ENCODE measurements around the gene VIPR1.

VIPR1 gene

DNA sequence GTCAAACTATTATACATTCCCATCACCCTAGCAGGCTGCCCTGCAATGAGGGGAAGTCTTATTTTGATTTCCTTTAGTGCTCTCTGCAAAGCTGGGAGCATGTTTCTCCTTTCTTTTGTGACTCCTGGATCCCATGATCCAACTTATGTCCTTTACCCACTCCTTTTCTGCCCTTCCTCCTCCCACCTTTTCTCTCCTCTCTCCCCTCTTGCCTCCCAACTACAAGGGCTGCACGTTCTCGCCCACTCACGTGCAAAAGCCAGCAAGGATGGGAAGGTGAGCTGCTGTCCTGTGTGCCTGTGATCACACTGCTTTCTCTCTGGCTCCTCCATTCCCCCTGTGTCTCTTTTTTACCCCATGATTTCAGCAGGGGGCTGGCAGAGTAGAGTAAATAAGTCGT lies 6.1 kb downstream of the VIPR1 start:
- TF ChIP-seq, protein P1, sequence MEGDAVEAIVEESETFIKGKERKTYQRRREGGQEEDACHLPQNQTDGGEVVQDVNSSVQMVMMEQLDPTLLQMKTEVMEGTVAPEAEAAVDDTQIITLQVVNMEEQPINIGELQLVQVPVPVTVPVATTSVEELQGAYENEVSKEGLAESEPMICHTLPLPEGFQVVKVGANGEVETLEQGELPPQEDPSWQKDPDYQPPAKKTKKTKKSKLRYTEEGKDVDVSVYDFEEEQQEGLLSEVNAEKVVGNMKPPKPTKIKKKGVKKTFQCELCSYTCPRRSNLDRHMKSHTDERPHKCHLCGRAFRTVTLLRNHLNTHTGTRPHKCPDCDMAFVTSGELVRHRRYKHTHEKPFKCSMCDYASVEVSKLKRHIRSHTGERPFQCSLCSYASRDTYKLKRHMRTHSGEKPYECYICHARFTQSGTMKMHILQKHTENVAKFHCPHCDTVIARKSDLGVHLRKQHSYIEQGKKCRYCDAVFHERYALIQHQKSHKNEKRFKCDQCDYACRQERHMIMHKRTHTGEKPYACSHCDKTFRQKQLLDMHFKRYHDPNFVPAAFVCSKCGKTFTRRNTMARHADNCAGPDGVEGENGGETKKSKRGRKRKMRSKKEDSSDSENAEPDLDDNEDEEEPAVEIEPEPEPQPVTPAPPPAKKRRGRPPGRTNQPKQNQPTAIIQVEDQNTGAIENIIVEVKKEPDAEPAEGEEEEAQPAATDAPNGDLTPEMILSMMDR (IDR thresholded peaks at IDR 0.05; ENCODE audit: insufficient read depth, low read length), result no peak
- no peak for TF ChIP-seq POLR2AphosphoS5 (IDR thresholded peaks at IDR 0.05; ENCODE audit: low read depth)
- TF ChIP-seq, protein P2, sequence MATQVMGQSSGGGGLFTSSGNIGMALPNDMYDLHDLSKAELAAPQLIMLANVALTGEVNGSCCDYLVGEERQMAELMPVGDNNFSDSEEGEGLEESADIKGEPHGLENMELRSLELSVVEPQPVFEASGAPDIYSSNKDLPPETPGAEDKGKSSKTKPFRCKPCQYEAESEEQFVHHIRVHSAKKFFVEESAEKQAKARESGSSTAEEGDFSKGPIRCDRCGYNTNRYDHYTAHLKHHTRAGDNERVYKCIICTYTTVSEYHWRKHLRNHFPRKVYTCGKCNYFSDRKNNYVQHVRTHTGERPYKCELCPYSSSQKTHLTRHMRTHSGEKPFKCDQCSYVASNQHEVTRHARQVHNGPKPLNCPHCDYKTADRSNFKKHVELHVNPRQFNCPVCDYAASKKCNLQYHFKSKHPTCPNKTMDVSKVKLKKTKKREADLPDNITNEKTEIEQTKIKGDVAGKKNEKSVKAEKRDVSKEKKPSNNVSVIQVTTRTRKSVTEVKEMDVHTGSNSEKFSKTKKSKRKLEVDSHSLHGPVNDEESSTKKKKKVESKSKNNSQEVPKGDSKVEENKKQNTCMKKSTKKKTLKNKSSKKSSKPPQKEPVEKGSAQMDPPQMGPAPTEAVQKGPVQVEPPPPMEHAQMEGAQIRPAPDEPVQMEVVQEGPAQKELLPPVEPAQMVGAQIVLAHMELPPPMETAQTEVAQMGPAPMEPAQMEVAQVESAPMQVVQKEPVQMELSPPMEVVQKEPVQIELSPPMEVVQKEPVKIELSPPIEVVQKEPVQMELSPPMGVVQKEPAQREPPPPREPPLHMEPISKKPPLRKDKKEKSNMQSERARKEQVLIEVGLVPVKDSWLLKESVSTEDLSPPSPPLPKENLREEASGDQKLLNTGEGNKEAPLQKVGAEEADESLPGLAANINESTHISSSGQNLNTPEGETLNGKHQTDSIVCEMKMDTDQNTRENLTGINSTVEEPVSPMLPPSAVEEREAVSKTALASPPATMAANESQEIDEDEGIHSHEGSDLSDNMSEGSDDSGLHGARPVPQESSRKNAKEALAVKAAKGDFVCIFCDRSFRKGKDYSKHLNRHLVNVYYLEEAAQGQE (IDR thresholded peaks at IDR 0.05; ENCODE audit: insufficient replicate concordance, low read depth), result no peak
- TF ChIP-seq SPI1 (IDR thresholded peaks at IDR 0.05; ENCODE audit: borderline replicate concordance, low read depth), result no peak
- no peak for TF ChIP-seq GABPA (IDR thresholded peaks at IDR 0.05; ENCODE audit: low read depth)
- DNase-seq (ENCODE audit: low read depth in 1 of 2, low spot score in 1 of 2), result no peak

DNA sequence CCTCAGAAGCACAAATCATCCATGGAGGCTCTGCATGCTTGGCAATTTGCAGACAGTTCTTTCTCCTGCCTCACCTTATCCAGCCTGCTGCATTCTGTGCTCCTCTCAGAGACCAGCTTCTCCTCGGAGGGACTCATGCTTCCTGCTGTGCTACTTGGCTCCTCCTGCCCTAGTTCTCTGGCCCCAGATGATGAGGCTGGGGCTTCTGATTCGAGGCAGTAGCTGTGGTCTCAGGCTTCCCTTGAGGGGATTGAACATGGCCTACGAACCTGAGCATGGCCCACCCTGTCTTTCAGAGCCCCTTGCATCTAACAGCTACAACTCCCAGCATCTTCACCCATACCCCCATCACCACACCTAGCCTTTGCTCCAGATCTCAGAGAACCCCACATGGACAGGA lies 6.7 kb downstream of the VIPR1 start:
- no peak for TF ChIP-seq POLR2AphosphoS5 (IDR thresholded peaks at IDR 0.05; ENCODE audit: low read depth)
- no peak for TF ChIP-seq GABPA (IDR thresholded peaks at IDR 0.05; ENCODE audit: low read depth)
- TF ChIP-seq, protein P2 (IDR thresholded peaks at IDR 0.05; ENCODE audit: insufficient replicate concordance, low read depth), result no peak
- TF ChIP-seq SPI1 (IDR thresholded peaks at IDR 0.05; ENCODE audit: borderline replicate concordance, low read depth), result no peak
- H3K4me3 ChIP-seq (replicated peaks; ENCODE audit: insufficient read depth, low read length), result no peak overlapping the region
- H3K27ac ChIP-seq (replicated peaks), result no peak overlapping the region
- no peaks in the 10 kb centered on the region for H3K27me3 ChIP-seq (ENCODE audit: insufficient read depth, poor library complexity, severe bottlenecking)
- DNase-seq (ENCODE audit: low read depth in 1 of 2, low spot score in 1 of 2), result no peak

More for the DNA sequence above, 6.1 kb downstream of the VIPR1 start:
- no peaks in the 10 kb centered on the region for H3K27me3 ChIP-seq (ENCODE audit: insufficient read depth, poor library complexity, severe bottlenecking)
- H3K4me3 ChIP-seq (replicated peaks; ENCODE audit: insufficient read depth, low read length), result no peak overlapping the region
- H3K27ac ChIP-seq (replicated peaks), result no peak overlapping the region

GRCh38 chr3:42510325-42510724 lies 7.9 kb downstream of the VIPR1 start:
- TF ChIP-seq, protein P1 (IDR thresholded peaks at IDR 0.05; ENCODE audit: insufficient read depth, low read length), result no peak
- no peak for TF ChIP-seq POLR2AphosphoS5 (IDR thresholded peaks at IDR 0.05; ENCODE audit: low read depth)
- no peak for TF ChIP-seq SPI1 (IDR thresholded peaks at IDR 0.05; ENCODE audit: borderline replicate concordance, low read depth)
- TF ChIP-seq GABPA (IDR thresholded peaks at IDR 0.05; ENCODE audit: low read depth), result no peak
- TF ChIP-seq, protein P2 (IDR thresholded peaks at IDR 0.05; ENCODE audit: insufficient replicate concordance, low read depth), result no peak
- no peak overlapping the region for H3K4me3 ChIP-seq (replicated peaks; ENCODE audit: insufficient read depth, low read length)
- no peaks in the 10 kb centered on the region for H3K27me3 ChIP-seq (ENCODE audit: insufficient read depth, poor library complexity, severe bottlenecking)
- H3K27ac ChIP-seq (replicated peaks), result no peak overlapping the region
- no peak for DNase-seq (ENCODE audit: low read depth in 1 of 2, low spot score in 1 of 2)
